ENCODE results near the gene TMEM184B.

DNA sequence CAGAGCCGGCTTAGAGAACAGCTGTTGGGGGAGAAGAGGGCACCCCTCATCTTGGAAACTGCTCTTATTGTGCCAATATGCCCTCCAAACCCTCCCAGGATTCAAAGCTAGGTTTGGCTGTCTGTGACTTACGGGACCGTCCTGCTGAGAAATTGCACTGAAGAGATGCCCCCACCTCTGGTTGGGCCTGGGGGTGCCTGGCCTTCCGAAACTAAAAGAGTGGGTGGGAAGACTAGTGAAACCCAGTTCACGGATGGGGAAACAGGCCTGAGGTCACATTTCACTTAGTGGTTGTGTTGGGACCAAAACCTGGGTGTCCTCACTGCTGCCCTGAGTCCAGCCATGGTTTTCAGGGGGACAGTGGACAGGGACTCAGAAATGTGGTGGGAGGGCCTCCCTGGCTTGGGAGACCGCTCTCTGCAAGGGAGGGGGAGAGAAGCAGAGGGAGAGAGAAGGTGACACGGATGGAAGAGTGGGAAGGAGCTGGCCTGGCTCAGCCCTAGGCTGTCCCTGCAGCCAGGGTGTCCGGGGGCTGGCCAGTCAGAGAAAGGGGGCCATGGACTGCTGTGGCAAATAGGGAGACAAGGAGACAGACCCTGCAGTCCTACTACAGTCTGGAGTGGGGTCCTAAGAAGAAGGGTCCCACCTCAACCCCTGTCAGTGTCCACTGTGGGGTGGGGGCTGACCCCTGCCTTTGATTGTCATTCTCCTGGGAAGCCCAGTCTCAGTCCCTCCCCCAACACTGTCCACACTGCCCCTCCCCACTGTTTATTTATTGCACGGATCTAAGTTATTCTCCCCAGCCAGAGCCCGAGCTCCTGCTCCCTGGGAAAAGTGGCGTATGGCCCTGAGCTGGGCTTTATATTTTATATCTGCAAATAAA is 57.4 kb downstream of the TMEM184B start:
- TF ChIP-seq, protein P1, sequence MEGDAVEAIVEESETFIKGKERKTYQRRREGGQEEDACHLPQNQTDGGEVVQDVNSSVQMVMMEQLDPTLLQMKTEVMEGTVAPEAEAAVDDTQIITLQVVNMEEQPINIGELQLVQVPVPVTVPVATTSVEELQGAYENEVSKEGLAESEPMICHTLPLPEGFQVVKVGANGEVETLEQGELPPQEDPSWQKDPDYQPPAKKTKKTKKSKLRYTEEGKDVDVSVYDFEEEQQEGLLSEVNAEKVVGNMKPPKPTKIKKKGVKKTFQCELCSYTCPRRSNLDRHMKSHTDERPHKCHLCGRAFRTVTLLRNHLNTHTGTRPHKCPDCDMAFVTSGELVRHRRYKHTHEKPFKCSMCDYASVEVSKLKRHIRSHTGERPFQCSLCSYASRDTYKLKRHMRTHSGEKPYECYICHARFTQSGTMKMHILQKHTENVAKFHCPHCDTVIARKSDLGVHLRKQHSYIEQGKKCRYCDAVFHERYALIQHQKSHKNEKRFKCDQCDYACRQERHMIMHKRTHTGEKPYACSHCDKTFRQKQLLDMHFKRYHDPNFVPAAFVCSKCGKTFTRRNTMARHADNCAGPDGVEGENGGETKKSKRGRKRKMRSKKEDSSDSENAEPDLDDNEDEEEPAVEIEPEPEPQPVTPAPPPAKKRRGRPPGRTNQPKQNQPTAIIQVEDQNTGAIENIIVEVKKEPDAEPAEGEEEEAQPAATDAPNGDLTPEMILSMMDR (IDR thresholded peaks at IDR 0.05): no peak
- TF ChIP-seq POLR2A (IDR thresholded peaks at IDR 0.05): no peak
